ENCODE measurements around the gene LY9.

DNA sequence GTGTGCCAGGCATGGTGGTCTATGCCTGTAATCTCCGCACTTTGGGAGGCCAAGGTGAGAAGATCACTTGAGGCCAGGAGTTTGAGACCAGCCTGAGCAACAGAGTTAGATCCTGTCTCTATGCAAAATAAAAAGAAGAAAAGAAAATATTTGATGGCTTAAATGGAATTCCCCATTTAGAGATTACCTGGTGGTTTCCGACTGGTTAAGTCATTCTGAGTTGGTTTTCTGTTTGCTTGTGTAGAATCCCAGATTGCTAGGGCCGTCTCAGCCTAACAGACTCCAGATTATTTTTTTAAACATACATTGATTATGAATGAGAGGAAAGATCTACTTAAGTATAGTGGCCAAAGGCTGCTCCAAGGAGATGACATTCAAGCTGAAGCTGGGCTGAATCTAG, 22.9 kb upstream of the LY9 start:
- TF ChIP-seq CTCF (IDR thresholded peaks at IDR 0.05), result no peak
- TF ChIP-seq POLR2A (IDR thresholded peaks at IDR 0.05), result no peak
